Measurements from ENCODE around the gene CABP2.

The CABP2 gene

DNA sequence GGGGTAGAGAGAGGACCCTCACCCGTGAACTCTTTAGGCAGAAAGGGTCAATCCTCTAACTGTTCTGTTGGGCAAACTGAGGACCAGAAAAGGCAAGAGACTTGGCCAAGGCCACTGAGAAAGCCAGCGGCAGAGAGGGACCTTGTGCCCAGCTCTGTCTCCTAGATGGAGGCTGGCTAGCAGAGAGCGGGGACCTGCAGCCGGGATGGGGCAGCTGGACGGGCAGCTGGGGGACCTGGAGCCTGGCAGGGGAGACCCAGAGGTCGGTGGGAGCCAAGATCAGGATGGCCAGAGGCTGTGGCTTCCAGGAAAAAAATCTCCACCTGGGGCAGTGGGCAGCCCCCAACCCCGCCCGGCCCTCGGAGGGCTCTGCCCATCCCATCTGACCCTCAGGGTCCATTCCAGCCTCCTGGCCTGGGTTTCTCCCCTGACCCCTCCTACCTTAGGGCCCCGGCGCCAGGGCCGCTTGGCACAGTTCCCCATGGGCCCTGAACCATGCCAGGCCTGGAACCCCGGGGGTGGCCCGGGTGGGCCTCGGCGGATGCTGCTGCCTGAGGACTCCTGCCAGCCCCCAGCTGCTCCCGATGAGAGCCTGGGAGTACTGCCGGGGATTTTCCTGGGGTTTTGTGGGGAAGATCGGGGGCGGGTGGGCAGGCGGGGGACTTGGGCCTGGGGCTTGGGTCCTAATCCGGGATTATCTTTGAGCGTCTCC is at the start of gene CABP2:
Gene CABP2 (minus strand): TSS at position 603 of the 712 bp plus-strand sequence. CDS start 120 bp downstream, at position 483.
- Histone ChIP-seq H3F3A (ENCODE audit: insufficient read depth, low read length) (no peaks in the 10 kb centered on the region), H3K9me2 (ENCODE audit: low read depth, low read length) (no peaks in the 10 kb centered on the region), H2AFZ (ENCODE audit: low read length) (no peak within 1 kb of the TSS), H3K4me3 (ENCODE audit: low read depth, low read length, poor library complexity, severe bottlenecking) (no peak within 1 kb of the TSS), H3K79me2 (ENCODE audit: insufficient read depth, low read length) (no peaks in the 10 kb centered on the region), H3K4me1 (ENCODE audit: insufficient read depth, low read length, severe bottlenecking) (no peaks in the 10 kb centered on the region), H4K20me1 (ENCODE audit: insufficient read depth, low read length) (no peaks in the 10 kb centered on the region), H3K9ac (ENCODE audit: low read length) (no peak within 1 kb of the TSS), H3K4me2 (ENCODE audit: low read length) (no peak within 1 kb of the TSS), H3K27me3 (ENCODE audit: insufficient read depth, low read length) (peaks cover 11% of the 10 kb centered on the region; the same call in 1 of the 2 replicates), H3K27ac (ENCODE audit: low read depth, low read length, poor library complexity, severe bottlenecking) (no peak within 1 kb of the TSS), H3K9me3 (ENCODE audit: low read length) (no peaks in the 10 kb centered on the region), H3K36me3 (ENCODE audit: insufficient read depth, low read length) (no peaks in the 10 kb centered on the region)
- TF ChIP-seq EZH2 (IDR thresholded peaks at IDR 0.05; ENCODE audit: borderline replicate concordance, low read length) (no peak), CTCF (IDR thresholded peaks at IDR 0.05; ENCODE audit: low read length) (no peak)

GRCh38 chr11:67572747-67573419 is 49.6 kb upstream of the CABP2 start:
- no peaks in the 10 kb centered on the region for H3K79me2 ChIP-seq (ENCODE audit: insufficient read depth, low read length)
- no peak overlapping the region for H3K9ac ChIP-seq (ENCODE audit: low read length)
- no peak overlapping the region for H3K4me2 ChIP-seq (ENCODE audit: low read length)
- no peaks in the 10 kb centered on the region for H3K9me2 ChIP-seq (ENCODE audit: low read depth, low read length)
- H4K20me1 ChIP-seq (ENCODE audit: insufficient read depth, low read length), result no peaks in the 10 kb centered on the region
- no peak overlapping the region for H3K27ac ChIP-seq (ENCODE audit: low read depth, low read length, poor library complexity, severe bottlenecking)
- H2AFZ ChIP-seq (ENCODE audit: low read length), result no peak overlapping the region
- no peaks in the 10 kb centered on the region for H3K9me3 ChIP-seq (ENCODE audit: low read length)
- TF ChIP-seq EZH2 (IDR thresholded peaks at IDR 0.05; ENCODE audit: borderline replicate concordance, low read length), result no peak
- peak; percentile 57 for TF ChIP-seq CTCF (IDR thresholded peaks at IDR 0.05; ENCODE audit: low read length)
- H3K4me3 ChIP-seq (ENCODE audit: low read depth, low read length, poor library complexity, severe bottlenecking), result no peak overlapping the region
- no peaks in the 10 kb centered on the region for H3K36me3 ChIP-seq (ENCODE audit: insufficient read depth, low read length)
- no peaks in the 10 kb centered on the region for H3K4me1 ChIP-seq (ENCODE audit: insufficient read depth, low read length, severe bottlenecking)
- peaks cover 4% of the 10 kb centered on the region; the same call in 1 of the 2 replicates for H3K27me3 ChIP-seq (ENCODE audit: insufficient read depth, low read length)
- H3F3A ChIP-seq (ENCODE audit: insufficient read depth, low read length), result no peaks in the 10 kb centered on the region

- no peaks in the 10 kb centered on the region for H3K36me3 ChIP-seq (ENCODE audit: insufficient read depth, low read length)
- no peak overlapping the region for H3K4me3 ChIP-seq (ENCODE audit: low read depth, low read length, poor library complexity, severe bottlenecking)
- TF ChIP-seq CTCF (IDR thresholded peaks at IDR 0.05; ENCODE audit: low read length) (no peak), EZH2 (IDR thresholded peaks at IDR 0.05; ENCODE audit: borderline replicate concordance, low read length) (no peak)
- no peak overlapping the region for H3K27ac ChIP-seq (ENCODE audit: low read depth, low read length, poor library complexity, severe bottlenecking)
- H2AFZ ChIP-seq (ENCODE audit: low read length), result no peak overlapping the region
- no peaks in the 10 kb centered on the region for H3F3A ChIP-seq (ENCODE audit: insufficient read depth, low read length)
- no peaks in the 10 kb centered on the region for H3K79me2 ChIP-seq (ENCODE audit: insufficient read depth, low read length)
- H3K4me2 ChIP-seq (ENCODE audit: low read length), result no peak overlapping the region
- H3K9ac ChIP-seq (ENCODE audit: low read length), result no peak overlapping the region
- H4K20me1 ChIP-seq (ENCODE audit: insufficient read depth, low read length), result no peaks in the 10 kb centered on the region
- no peaks in the 10 kb centered on the region for H3K9me2 ChIP-seq (ENCODE audit: low read depth, low read length)
- H3K4me1 ChIP-seq (ENCODE audit: insufficient read depth, low read length, severe bottlenecking), result no peaks in the 10 kb centered on the region
- peaks cover 4% of the 10 kb centered on the region; the same call in 1 of the 2 replicates for H3K27me3 ChIP-seq (ENCODE audit: insufficient read depth, low read length)
- H3K9me3 ChIP-seq (ENCODE audit: low read length), result no peaks in the 10 kb centered on the region
Measured at GRCh38 chr11:67572305-67572704, 49.1 kb upstream of the CABP2 start.
